Stimulated activated CD4-positive, alpha-beta T cell treated with anti-CD3 and anti-CD28 coated beads, TNF-alpha, amount 100 ng/mL, for 48 hours (primary cell): ENCODE measurements around the gene GTPBP1.

ENCODE experiments used
- DNase-seq, 3 donors: peaks; one replicate each; pipeline ENCODE4 v3.0.0-alpha.2; 2020; ENCODE audit warnings: low read depth in 3 of 3

The GTPBP1 gene

GRCh38 chr22:38724926-38725571 is 19.3 kb downstream of the GTPBP1 start:
- DNase-seq: no peak

GRCh38 chr22:38725900-38726655 is 20.3 kb downstream of the GTPBP1 start:
- no peak for DNase-seq

GRCh38 chr22:38727123-38727522 is 21.4 kb downstream of the GTPBP1 start:
- no peak for DNase-seq

GRCh38 chr22:38727530-38728451 is 22.0 kb downstream of the GTPBP1 start:
- no peak for DNase-seq

- DNase-seq: no peak
Measured at GRCh38 chr22:38728871-38729796, 23.4 kb downstream of the GTPBP1 start.

- DNase-seq: no peak
Measured at GRCh38 chr22:38729946-38730345, 24.2 kb downstream of the GTPBP1 start.

- no peak for DNase-seq
Measured at GRCh38 chr22:38730411-38730871, 24.7 kb downstream of the GTPBP1 start.

GRCh38 chr22:38731703-38732161 is 26.0 kb downstream of the GTPBP1 start:
- DNase-seq: no peak

GRCh38 chr22:38732251-38732815 is 26.6 kb downstream of the GTPBP1 start:
- no peak for DNase-seq

GRCh38 chr22:38733329-38733723 is 27.6 kb downstream of the GTPBP1 start:
- DNase-seq: no peak

- DNase-seq: no peak
Measured at GRCh38 chr22:38733724-38734381, 28.1 kb downstream of the GTPBP1 start.

GRCh38 chr22:38734421-38735100 is 28.8 kb downstream of the GTPBP1 start:
- no peak for DNase-seq

GRCh38 chr22:38735126-38735464 is 29.4 kb downstream of the GTPBP1 start:
- DNase-seq: no peak

GRCh38 chr22:38735465-38736256 is 29.9 kb downstream of the GTPBP1 start:
- DNase-seq: no peak

GRCh38 chr22:38736257-38736570 is 30.5 kb downstream of the GTPBP1 start:
- DNase-seq: no peak

GRCh38 chr22:38737302-38738060 is 31.7 kb downstream of the GTPBP1 start:
- DNase-seq: no peak

GRCh38 chr22:38738475-38739070 is 32.8 kb downstream of the GTPBP1 start:
- no peak for DNase-seq
